Tibial nerve (tissue), 4 donors: ENCODE measurements around the gene ATP2B3. TPM values are rescaled to one million over a fixed set of nuclear protein-coding genes. Genes with fewer than 3 reads are reported as not detected.

Experiments
- DNase-seq, 2 donors: peaks; one replicate each; pipeline ENCODE4 v3.0.0-alpha.2; 2019; ENCODE audit warnings: low spot score in 2 of 2
- H3K27ac ChIP-seq, 4 donors: fragments of 200-600 bp; sonication (generic) in 3 of 4; one replicate each; pipeline ENCODE4 v1.5.1; 2017 to 2019; ENCODE audit warnings: mild to moderate bottlenecking in 1 of 4
- H3K27me3 ChIP-seq, 2 donors: fragments of 200-600 bp; sonication (generic) in 1 of 2; one replicate each; pipeline versions ENCODE4 v1.5.1 to v1.6.0; 2017 to 2019
- H3K36me3 ChIP-seq, 3 donors: fragments of 200-600 bp; sonication (generic); one replicate each; pipeline ENCODE4 v1.5.1; 2018 to 2019
- H3K4me1 ChIP-seq, 4 donors: fragments of 200-600 bp; sonication (generic) in 3 of 4; one replicate each; pipeline ENCODE4 v1.5.1; 2017 to 2019
- H3K4me3 ChIP-seq, 4 donors: fragments of 200-600 bp; sonication (generic) in 3 of 4; one replicate each; pipeline ENCODE4 v1.5.1; 2017 to 2019; ENCODE audit warnings: mild to moderate bottlenecking in 1 of 4, moderate library complexity in 1 of 4
- H3K9me3 ChIP-seq, 4 donors: fragments of 200-600 bp; sonication (generic) in 3 of 4; one replicate each; pipeline ENCODE4 v1.5.1; 2017 to 2019
- CTCF ChIP-seq, 5 experiments: fragments of 200-600 bp in 3 of 5; fragments of 450-650 bp in 2 of 5; sonication (generic) in 3 of 5; IDR thresholded peaks; one replicate each; pipeline ENCODE4 v1.5.1; 2016 to 2019; ENCODE audit warnings: antibody characterized with exemption in 5 of 5, mild to moderate bottlenecking in 3 of 5, moderate library complexity in 2 of 5
- EP300 ChIP-seq, 2 donors: sonication (generic); formaldehyde crosslinking; IDR thresholded peaks; one replicate each; pipeline ENCODE4 v1.6.1; 2017; ENCODE audit warnings: antibody characterized with exemption in 2 of 2, mild to moderate bottlenecking in 1 of 2
- POLR2A ChIP-seq, 2 donors: fragments of 450-650 bp; IDR thresholded peaks; one replicate each; pipeline ENCODE4 v1.6.1; 2017; ENCODE audit warnings: antibody characterized with exemption in 2 of 2, mild to moderate bottlenecking in 2 of 2, moderate library complexity in 2 of 2
- WGBS, 2 donors: methylation state at CpG; one replicate each; pipeline ENCODE4 v1.1.5; 2018; 5-methylcytosine and 5-hydroxymethylcytosine counted together
- total RNA-seq, 4 donors: library from RNA; depleted of rRNA; stranded (reverse); fragments of >200 nt; gene quantifications; one replicate each; pipeline ENCODE4 v1.1.0, GENCODE V29; 2016

Gene ATP2B3
- total RNA-seq, 4 donors from 2014 or later, result not detected

- Histone ChIP-seq H3K36me3 (no peaks in the 10 kb centered on the region), H3K4me1 (peaks cover 0 to 5% (median 0%) of the 10 kb centered on the region in 4 donors), H3K27me3 (peaks cover 0 to 72% of the 10 kb centered on the region in 2 donors), H3K27ac (no peak overlapping the region), H3K9me3 (no peaks in the 10 kb centered on the region), H3K4me3 (no peak overlapping the region)
- no peak for DNase-seq
- 15 to 46% methylated on average over 4 to 52 of the region's 70 CpGs for WGBS, 2 donors
- no peak for TF ChIP-seq CTCF (IDR thresholded peaks at IDR 0.05)
- TF ChIP-seq EP300 (IDR thresholded peaks at IDR 0.05), result no peak
- TF ChIP-seq POLR2A (IDR thresholded peaks at IDR 0.05), result no peak
Measured at GRCh38 chrX:153517946-153518834, 748 bp downstream of the ATP2B3 start.

GRCh38 chrX:153519569-153520286 lies 2.3 kb downstream of the ATP2B3 start:
- Histone ChIP-seq H3K4me1 (peaks cover 0 to 5% (median 0%) of the 10 kb centered on the region in 4 donors), H3K9me3 (no peaks in the 10 kb centered on the region), H3K4me3 (no peak overlapping the region), H3K27ac (no peak overlapping the region), H3K27me3 (peaks cover 0 to 79% of the 10 kb centered on the region in 2 donors), H3K36me3 (no peaks in the 10 kb centered on the region)
- TF ChIP-seq POLR2A (IDR thresholded peaks at IDR 0.05) (no peak), CTCF (IDR thresholded peaks at IDR 0.05) (no peak), EP300 (IDR thresholded peaks at IDR 0.05) (no peak)
- DNase-seq, result no peak
- WGBS, 2 donors, result 69 to 72% methylated on average over 6 to 21 of the region's 21 CpGs

GRCh38 chrX:153520287-153520917 lies 3.0 kb downstream of the ATP2B3 start:
- peaks cover 0 to 80% of the 10 kb centered on the region in 2 donors for H3K27me3 ChIP-seq
- peaks cover 0 to 5% (median 0%) of the 10 kb centered on the region in 4 donors for H3K4me1 ChIP-seq
- H3K4me3 ChIP-seq, result no peak overlapping the region
- no peak overlapping the region for H3K27ac ChIP-seq
- WGBS, 2 donors, result 74 to 92% methylated on average over 5 to 7 of the region's 7 CpGs
- DNase-seq, result no peak
- TF ChIP-seq CTCF (IDR thresholded peaks at IDR 0.05), result no peak
- H3K36me3 ChIP-seq, result no peaks in the 10 kb centered on the region
- no peaks in the 10 kb centered on the region for H3K9me3 ChIP-seq

- DNase-seq, result no peak
- no peaks in the 10 kb centered on the region for H3K9me3 ChIP-seq
- no peak for TF ChIP-seq EP300 (IDR thresholded peaks at IDR 0.05)
- TF ChIP-seq POLR2A (IDR thresholded peaks at IDR 0.05), result no peak
- no peak for TF ChIP-seq CTCF (IDR thresholded peaks at IDR 0.05)
- H3K4me1 ChIP-seq, result peaks cover 0 to 5% (median 0%) of the 10 kb centered on the region in 4 donors
- H3K27ac ChIP-seq, result no peak overlapping the region
- 24 to 32% methylated on average over 8 of the region's 9 CpGs for WGBS, 2 donors
- H3K36me3 ChIP-seq, result no peaks in the 10 kb centered on the region
- H3K4me3 ChIP-seq, result no peak overlapping the region
- H3K27me3 ChIP-seq, result peaks cover 0 to 80% of the 10 kb centered on the region in 2 donors
Measured at GRCh38 chrX:153521034-153521433, 3.6 kb downstream of the ATP2B3 start.
